HK-2 (cell line): ENCODE data around the gene MMS19.
"Not testable (repeated sequence)": the region's sequence is repeated elsewhere in the genome, so short reads cannot be mapped to it uniquely, and the experiment has no call there.

Experiments
- DNase-seq: peaks from one replicate; pipeline ENCODE4 v3.0.0-alpha.2; 2018; ENCODE audit not compliant: unreplicated experiment

The MMS19 gene

GRCh38 chr10:97498076-97498840 is at the start of gene MMS19:
Gene MMS19 (minus strand): TSS chr10:97498422. CDS start chr10:97498384, 38 bp downstream.
- peak; percentile 100 for DNase-seq

- DNase-seq = no peak
Measured at GRCh38 chr10:97547962-97548361, 49.7 kb upstream of the MMS19 start.

GRCh38 chr10:97547271-97547600 is 49.0 kb upstream of the MMS19 start:
- no peak for DNase-seq

GRCh38 chr10:97546456-97547270 is 48.4 kb upstream of the MMS19 start:
- no peak for DNase-seq

GRCh38 chr10:97543025-97543546 is 44.9 kb upstream of the MMS19 start:
- DNase-seq = peak; percentile 88

GRCh38 chr10:97542169-97543024 is 44.2 kb upstream of the MMS19 start:
- peak; percentile 84 for DNase-seq

- DNase-seq = no peak
Measured at GRCh38 chr10:97540669-97541500, 42.7 kb upstream of the MMS19 start.

- DNase-seq = no peak
Measured at GRCh38 chr10:97539523-97540200, 41.4 kb upstream of the MMS19 start.

- DNase-seq = peak; percentile 23
Measured at GRCh38 chr10:97538839-97539238, 40.6 kb upstream of the MMS19 start.

- peak; percentile 56 for DNase-seq
Measured at GRCh38 chr10:97538411-97538810, 40.2 kb upstream of the MMS19 start.

- DNase-seq = no peak
Measured at GRCh38 chr10:97537186-97537869, 39.1 kb upstream of the MMS19 start.

- no peak for DNase-seq
Measured at GRCh38 chr10:97534746-97535367, 36.6 kb upstream of the MMS19 start.

- DNase-seq = no peak
Measured at GRCh38 chr10:97533888-97534287, 35.7 kb upstream of the MMS19 start.

- peak; percentile 45 for DNase-seq
Measured at GRCh38 chr10:97532935-97533671, 34.9 kb upstream of the MMS19 start.

GRCh38 chr10:97531401-97531986 is 33.3 kb upstream of the MMS19 start:
- DNase-seq = peak; percentile 44

GRCh38 chr10:97529685-97530465 is 31.7 kb upstream of the MMS19 start:
- DNase-seq = no peak

GRCh38 chr10:97528876-97529275 is 30.7 kb upstream of the MMS19 start:
- not testable (repeated sequence) for DNase-seq
